NCI-H446 (cell line): Measurements from ENCODE around the gene PSORS1C1.
"Not testable (repeated sequence)": the region's sequence is repeated elsewhere in the genome, so short reads cannot be mapped to it uniquely, and the experiment has no call there.

Experiments used
- DNase-seq, 2 experiments: peaks; one replicate each; lab custom pipeline; 2025; lab: John Stamatoyannopoulos, UW

The PSORS1C1 gene, protein sequence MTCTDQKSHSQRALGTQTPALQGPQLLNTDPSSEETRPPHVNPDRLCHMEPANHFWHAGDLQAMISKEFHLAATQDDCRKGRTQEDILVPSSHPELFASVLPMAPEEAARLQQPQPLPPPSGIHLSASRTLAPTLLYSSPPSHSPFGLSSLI

GRCh38 chr6:31114541-31114878 is at the start of gene PSORS1C1:
Gene PSORS1C1 (plus strand): TSS chr6:31114800. CDS start chr6:31129633, 14,833 bp downstream.
- peak in 1 of 2 experiments; percentile 49 for DNase-seq

GRCh38 chr6:31065556-31065955 is 49.0 kb upstream of the PSORS1C1 start:
- DNase-seq: no peak

- DNase-seq: not testable (repeated sequence)
These were observed 47.6 kb upstream of the PSORS1C1 start for GRCh38 chr6:31067028-31067427.

DNA sequence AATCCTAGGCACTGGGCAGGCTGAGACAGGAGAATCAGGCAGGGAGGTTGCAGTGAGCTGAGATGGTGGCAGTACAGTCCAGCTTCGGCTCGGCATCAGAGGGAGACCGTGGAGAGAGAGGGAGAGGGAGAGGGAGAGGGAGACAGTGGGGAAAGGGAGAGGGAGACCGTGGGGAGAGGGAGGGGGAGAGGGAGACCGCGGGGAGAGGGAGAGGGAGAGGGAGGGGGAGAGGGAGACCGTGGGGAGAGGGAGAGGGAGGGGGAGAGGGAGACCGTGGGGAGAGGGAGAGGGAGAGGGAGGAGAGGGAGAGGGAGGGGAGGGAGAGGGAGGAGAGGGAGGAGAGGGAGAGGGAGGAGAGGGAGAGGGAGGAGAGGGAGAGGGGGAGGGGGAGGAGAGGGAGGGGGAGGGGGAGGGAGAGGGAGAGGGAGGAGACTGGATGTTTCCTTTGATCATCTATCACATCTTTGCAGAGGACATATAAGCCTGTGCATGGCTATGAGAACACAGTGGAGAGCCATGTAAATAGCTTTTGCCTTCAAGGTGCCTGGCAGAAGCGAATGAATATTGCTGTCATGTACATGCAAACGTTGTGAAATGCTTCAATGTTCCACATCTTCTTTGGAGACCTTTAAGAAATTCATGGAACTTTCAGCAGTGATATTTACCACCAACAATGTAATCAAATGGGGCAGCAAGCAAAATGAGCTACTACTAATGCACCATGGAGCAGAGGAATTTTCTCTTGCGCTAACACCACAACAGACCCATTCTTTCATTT is 46.5 kb upstream of the PSORS1C1 start:
- DNase-seq: not testable (repeated sequence)

GRCh38 chr6:31068669-31069340 is 45.8 kb upstream of the PSORS1C1 start:
- DNase-seq: peak; percentile 69 to 82

DNA sequence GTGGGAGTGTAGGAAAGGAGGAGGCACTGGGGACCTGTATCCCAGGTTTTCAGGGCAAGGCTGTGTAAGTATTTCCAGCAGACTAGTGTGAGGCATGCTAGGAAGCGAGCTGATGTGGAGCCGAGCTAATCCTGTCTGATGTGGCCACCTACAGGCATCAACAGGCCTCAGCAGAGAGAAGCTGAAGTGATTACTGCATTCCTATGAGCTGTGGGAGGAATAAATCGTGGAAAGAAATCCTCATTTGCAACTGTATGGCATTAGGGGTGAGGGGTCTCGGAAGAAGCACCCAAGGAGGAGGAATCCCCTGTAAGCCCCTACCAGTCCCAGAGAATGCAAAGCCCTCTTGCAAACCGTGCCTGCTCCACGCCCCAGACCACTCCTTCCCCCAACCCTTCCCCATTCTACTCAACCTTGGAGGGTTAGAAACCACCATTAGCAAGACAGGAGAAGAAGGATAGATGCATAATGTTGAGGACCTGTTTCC is 43.8 kb upstream of the PSORS1C1 start:
- DNase-seq: peak in 1 of 2 experiments; percentile 23

DNA sequence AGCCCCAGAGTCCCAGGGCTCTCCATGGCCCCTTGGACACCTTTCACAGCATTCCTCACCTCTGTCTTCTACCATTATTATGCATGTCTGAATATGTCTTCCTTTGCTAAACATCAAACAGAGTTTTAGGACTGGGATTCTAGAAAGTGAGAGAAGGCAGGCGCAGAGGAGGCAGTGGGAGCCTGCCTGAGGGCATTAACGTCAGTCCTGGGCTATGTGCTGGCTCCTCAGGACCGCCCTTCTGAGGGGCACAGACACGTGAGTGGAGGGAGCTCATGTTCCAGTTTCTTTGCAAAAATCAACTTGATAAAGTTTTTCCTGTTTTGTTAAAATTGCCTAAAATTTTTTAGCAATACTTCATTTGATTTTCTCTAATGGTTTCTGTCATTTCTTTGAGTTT is 40.2 kb upstream of the PSORS1C1 start:
- no peak for DNase-seq

DNA sequence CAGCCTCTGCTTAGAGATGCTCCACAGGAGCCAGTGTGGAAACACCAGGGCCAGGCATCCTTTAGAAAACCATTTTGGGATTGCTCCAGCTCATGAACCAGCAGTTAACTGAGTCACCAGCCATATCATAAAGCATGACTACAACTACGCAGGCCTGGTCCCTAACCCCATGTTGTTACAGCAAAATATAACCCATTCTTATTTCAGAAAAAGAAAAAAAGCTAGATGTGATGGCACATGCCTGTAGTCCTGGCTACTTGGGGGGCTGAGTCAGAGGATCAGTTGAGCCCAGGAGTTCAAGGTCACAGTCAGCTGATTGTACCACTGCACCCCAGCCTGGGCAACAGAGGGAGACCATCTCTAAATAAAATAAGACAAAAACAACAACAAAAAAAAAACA is 39.1 kb upstream of the PSORS1C1 start:
- DNase-seq: no peak

DNA sequence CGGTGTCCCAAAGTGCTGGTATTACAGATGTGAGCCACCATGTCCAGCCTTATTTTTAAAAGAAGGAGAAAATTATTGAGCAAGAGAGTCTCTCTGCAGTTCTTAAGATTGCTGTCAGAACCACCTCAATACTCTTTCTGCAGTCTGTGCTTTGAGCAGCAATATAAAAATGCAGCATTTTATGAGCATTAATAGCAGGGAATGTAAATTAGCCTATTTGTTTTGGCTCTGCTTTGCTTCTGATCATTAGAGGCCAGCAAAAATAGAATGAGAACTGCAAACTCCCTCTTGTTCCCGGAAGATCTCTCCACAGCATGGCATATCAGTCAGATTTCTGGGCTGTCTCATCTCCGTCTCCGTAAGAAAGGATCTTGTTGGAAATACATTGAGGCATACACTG is 38.0 kb upstream of the PSORS1C1 start:
- DNase-seq: no peak

GRCh38 chr6:31079656-31080261 is 34.8 kb upstream of the PSORS1C1 start:
- peak; percentile 21 to 74 for DNase-seq

DNA sequence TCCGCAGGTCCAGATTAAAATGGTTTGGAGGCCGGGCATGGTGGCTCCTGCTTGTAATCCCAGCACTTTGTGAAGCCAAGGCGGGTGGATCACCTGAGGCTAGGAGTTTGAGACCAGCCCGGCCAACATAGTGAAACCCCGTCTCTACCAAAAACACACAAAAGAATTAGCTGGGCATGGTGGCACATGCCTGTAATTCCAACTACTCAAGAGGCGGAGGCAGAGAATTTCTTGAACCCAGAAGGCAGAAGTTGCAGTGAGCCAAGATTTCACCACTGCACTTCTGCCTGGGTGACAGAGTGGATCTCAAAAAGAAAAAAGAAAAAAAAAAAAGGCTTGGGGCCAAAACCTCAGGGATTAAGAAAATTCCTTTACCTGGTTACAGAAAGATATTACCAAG is 32.7 kb upstream of the PSORS1C1 start:
- DNase-seq: no peak

DNA sequence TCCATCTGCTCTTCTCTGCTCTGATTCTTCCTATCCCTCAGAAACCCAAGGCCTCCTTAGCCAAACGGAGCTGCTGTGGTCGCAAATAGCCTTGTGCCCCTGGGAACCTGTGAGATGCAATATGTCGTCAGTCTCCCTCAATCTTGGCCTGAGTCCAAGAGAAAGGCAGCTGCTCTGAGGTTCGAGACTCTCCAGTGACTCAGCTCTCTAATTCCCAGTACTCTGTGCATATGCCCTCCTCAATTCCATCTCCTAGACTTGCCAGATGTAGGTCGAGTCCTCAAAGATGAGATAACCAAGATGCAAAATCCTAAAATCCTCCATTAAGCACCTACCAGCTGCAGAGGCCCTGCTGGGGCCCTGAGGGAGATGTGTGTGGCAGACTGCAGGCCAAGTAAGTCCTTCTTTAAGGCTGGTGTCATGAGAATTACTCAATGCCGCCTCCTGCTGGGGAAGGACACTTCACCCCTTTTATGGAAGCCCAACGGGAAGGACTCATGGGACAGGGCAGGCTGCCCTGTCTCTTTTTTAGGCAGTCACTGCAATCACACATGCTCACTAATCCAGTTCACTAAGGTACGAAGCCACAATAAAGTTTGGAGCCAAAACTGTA is 30.8 kb upstream of the PSORS1C1 start:
- peak in 1 of 2 experiments; percentile 59 for DNase-seq

GRCh38 chr6:31086788-31087440 is 27.7 kb upstream of the PSORS1C1 start:
- no peak for DNase-seq

- peak; percentile 70 to 89 for DNase-seq
These were observed 27.0 kb upstream of the PSORS1C1 start for GRCh38 chr6:31087494-31088089.

- no peak for DNase-seq
These were observed 24.2 kb upstream of the PSORS1C1 start for GRCh38 chr6:31090275-31090972.

DNA sequence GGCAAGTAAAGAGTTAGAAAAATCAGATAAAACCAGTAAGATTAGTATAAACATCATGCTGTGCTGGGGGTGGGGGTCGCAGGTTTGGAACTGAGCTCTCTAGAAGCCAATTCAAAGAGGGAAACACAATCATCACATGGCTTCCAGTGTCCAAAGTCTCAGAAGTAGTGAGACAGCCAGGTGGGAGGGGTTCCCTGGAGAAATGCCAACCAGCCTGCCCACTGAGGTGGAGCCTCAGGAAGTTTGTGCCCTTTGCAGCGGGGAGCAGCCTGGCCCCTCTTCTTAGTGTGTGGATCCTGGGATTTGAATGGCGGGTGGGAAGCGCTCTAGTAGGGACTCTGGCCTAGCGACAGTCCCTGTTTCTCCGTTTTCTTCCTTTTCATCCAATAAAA is 23.6 kb upstream of the PSORS1C1 start:
- no peak for DNase-seq

GRCh38 chr6:31091680-31092079 is 22.9 kb upstream of the PSORS1C1 start:
- no peak for DNase-seq

GRCh38 chr6:31092238-31092637 is 22.4 kb upstream of the PSORS1C1 start:
- no peak for DNase-seq

GRCh38 chr6:31092769-31093505 is 21.7 kb upstream of the PSORS1C1 start:
- no peak for DNase-seq

- DNase-seq: peak in 1 of 2 experiments; percentile 17
These were observed 20.2 kb upstream of the PSORS1C1 start for GRCh38 chr6:31094389-31094881.
